Right kidney (tissue), 1 donor: Measurements from ENCODE around the gene TACC3.

Source experiments
- DNase-seq: peaks from one replicate; pipeline ENCODE4 v3.0.0-alpha.2; 2016

The TACC3 gene

DNA sequence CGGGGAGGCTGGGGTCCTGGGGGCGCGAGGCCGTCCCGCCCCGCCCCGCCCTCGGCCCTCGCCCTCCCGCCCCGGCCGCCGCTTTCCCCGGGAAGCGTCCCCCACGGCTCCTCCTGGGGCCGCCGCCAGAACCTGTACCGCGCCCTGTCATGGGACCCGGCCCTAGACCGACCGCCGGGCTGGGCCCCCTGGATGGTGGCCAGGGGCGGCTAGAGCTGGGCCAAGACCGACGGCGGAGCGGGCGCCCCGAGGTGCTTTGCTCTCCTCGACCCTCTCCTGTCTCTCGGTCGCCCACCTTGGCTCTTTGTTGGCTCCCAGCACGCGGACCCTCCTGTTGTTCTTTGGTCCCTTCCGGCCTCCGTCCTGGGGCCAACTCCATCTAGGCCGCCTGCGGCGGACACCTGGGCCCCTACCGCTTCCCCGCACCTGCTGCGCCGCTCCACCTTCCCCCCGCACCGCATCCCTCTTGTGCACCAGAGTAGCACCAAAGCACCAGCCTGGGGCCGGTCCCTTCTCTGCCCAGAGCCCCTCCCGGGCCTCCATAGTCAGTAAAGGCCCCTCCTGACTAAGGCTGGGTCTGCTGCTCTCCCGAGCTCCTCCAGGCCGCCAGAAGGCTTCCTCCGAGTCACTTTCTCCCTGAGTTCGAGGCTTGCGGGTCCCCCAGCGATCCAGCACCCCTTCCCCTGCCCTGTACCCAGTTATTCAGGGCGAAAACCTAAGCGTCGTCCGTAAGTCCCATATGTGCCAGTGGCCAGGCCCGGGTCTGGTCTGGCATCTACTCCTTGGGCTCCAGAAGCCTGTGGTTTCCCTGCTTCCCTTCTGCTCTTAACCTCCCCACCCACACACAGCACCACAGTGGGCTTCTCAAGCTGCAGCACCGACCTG lies 587 bp downstream of the TACC3 start:
- peak; percentile 26 for DNase-seq

DNA sequence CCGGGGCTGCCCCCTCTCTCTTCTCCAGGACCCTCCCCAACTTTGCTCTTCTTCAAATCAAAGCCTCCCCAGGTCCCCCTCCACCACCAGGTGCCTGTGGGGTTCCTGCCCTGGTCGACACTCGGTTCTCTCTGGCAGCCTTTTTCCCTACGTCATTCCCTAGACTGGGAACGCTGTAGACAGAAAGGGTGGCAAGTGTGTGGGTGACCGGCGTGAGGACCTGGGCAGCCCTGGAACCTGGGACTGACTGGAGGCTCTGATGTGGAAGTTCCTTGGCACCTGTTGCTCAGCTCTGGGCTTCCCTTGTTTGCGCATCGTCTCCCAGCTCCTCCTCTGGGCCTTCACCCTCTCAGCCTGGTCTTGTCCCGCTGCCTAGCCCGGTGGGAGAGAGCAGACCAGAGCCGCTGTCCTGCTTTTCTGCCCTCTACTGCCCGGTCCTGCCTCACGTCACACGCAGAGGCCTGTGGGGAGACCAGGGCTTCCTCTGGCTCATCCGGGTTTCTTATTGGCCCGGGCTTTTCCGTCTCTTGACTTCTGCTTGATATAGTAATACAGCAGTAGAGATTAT lies 1.3 kb downstream of the TACC3 start:
- DNase-seq, result no peak

DNA sequence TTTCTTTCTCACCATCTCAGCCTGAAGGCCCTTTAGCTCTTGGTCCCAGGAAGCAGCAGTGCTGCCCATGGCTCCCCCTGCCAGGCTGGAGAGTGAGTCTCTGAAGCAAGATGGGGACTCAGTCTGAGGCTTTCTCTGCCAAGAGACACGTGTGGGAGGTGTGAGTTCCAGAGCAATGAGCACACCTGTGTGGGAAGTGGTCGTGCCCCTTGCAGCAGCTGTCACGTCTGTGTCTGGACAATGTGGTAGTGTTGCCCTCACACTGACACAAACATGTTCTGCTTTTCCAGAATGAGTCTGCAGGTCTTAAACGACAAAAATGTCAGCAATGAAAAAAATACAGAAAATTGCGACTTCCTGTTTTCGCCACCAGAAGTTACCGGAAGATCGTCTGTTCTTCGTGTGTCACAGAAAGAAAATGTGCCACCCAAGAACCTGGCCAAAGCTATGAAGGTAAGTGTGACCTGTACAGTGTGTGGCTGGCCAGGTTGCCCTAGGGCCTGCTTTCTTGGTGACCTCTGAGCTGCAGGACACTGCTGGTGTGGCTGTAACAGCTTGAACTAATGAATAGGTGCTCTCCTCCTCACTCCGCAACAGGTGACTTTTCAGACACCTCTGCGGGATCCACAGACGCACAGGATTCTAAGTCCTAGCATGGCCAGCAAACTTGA lies 1.9 kb downstream of the TACC3 start:
- DNase-seq, result no peak

DNA sequence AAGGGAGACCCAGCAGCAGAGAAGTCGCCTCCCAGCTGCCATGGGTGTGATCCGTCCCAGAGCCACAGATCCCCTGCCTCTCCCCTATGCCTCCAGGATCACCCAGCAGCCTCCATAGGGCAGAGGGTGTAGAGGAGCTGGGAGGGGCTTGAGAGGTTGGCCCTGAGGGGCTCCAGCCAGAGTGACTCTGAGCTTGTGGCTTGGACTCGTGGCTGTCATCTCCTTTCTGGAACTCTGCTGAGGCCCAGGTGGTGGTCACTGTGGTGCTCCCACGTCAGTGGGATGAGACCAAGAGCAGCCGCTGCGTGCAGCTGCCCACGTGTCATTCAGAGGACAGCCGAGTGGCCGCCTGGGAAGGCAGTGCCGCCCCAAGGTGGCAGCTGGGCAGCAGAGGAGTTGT lies 4.2 kb downstream of the TACC3 start:
- DNase-seq, result no peak

DNA sequence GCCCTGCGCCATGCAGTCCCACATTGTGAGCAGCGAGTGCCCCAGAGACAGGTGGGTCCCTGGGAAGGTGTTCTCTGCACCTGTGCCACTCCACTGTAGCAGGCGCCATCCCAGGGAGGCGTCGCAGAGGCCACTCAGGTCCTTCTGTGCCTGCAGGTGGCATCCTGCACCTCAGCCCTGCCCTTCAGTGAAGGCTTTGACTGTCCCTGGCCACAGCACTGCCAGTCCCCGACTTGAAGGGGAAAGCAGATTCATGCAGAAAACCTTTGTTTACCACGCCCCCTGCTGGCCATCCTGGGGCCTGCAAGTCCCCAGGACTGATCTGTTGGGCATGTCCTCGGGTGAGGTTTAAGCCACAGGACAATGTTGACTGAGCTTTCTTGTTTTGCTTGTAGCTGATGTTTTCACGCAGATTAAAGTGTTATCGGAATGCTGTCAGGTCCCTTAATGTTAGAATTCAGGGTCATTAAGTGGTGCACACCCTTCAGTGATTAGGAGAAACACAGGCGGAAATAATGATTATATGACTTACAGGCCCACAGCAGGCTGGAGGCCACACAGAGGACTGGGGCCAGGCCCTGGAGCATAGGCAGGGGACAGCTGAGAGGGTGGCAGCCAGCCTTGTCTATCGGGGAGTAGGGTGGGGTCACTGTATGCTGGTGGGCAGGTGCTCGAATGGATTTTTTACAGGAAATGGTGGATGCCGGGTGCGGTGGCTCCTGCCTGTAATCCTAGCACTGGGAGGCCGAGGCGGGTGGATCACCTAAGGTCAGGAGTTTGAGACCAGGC lies 5.0 kb downstream of the TACC3 start:
- peak; percentile 61 for DNase-seq

DNA sequence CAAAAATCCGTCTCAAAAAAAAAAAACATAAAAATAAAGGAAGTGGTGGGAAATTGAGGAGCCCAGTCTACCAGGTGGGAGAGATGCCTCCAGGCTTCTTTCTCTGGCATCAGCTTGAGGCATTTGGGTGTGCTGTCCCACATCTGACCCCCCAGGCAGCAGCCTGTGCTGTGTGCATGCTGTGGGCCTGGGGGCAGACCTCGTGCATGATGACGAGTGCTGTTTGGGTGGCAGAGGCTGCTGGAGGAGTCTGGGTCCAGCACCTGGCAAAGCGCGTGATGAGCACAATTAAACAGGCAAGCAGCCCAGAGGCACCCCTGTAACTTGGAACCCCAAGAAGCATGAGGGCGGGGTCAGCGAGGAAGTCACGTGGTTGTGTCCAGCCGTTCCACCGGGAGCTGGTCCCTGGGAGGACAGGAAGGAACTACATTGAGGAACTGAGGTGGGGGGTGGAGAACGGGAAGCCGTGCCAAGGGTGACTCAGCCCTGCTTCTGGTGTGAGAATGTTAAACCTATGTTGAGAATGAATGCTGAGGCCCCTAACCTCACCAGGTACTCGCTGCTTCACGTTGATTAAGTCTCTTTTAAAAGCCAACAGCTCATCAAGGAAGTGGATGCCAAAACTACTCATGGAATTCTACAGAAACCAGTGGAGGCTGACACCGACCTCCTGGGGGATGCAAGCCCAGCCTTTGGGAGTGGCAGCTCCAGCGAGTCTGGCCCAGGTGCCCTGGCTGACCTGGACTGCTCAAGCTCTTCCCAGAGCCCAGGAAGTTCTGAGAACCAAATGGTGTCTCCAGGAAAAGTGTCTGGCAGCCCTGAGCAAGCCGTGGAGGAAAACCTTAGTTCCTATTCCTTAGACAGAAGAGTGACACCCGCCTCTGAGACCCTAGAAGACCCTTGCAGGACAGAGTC lies 6.1 kb downstream of the TACC3 start:
- no peak for DNase-seq

DNA sequence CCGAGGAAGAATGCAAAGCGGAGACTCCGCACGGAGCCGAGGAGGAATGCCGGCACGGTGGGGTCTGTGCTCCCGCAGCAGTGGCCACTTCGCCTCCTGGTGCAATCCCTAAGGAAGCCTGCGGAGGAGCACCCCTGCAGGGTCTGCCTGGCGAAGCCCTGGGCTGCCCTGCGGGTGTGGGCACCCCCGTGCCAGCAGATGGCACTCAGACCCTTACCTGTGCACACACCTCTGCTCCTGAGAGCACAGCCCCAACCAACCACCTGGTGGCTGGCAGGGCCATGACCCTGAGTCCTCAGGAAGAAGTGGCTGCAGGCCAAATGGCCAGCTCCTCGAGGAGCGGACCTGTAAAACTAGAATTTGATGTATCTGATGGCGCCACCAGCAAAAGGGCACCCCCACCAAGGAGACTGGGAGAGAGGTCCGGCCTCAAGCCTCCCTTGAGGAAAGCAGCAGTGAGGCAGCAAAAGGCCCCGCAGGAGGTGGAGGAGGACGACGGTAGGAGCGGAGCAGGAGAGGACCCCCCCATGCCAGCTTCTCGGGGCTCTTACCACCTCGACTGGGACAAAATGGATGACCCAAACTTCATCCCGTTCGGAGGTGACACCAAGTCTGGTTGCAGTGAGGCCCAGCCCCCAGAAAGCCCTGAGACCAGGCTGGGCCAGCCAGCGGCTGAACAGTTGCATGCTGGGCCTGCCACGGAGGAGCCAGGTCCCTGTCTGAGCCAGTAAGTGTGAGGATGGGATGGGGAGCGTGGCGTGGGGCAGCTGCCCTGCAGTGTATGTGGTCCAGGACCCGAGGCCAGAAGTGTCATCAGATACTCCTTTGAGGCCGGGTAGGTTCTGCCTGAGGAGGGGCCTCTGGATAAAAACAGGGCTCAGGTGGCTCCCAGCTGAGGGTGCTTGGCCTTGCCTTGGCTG lies 7.0 kb downstream of the TACC3 start:
- no peak for DNase-seq

DNA sequence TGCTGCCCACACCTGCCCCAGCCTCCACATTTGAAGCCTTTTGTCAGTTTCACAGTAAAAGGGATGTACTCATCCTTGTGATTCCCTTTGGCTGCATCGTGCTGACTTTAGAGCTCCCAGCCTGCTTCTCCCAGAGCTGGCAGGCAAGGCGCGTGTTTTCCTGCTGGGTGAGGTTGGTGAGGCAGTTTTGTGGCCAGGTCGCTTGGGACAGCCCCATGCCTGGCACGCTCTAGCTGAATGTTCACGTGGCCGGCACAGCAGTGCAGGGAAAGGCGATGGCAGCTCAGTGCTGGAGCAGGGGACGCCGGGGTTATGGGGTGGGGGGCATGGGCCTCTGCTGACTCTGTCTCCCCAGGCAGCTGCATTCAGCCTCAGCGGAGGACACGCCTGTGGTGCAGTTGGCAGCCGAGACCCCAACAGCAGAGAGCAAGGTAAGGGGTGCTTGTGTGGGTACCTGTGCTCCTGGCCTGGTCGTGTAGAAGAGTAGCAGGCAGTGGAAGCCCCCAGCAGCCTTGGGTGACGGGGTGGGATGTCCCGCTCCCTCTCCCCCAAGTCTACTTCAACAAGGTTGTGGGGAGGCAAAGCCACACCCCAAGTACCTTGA lies 9.3 kb downstream of the TACC3 start:
- no peak for DNase-seq

DNA sequence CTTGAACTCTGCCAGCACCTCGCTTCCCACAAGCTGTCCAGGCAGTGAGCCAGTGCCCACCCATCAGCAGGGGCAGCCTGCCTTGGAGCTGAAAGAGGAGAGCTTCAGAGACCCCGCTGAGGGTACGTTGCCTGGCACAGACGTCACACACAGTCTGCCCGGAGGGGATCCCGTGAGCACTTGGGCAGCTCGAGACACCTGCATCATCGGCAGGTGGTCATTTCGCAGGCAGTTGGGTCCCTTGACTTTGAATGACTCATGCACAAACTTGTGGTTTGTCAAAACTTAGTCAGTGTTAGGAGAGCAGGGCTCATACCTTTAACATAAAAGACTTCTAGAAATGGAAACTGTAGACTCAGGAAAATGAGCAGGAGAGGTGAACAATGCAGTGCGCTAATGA lies 9.9 kb downstream of the TACC3 start:
- no peak for DNase-seq

DNA sequence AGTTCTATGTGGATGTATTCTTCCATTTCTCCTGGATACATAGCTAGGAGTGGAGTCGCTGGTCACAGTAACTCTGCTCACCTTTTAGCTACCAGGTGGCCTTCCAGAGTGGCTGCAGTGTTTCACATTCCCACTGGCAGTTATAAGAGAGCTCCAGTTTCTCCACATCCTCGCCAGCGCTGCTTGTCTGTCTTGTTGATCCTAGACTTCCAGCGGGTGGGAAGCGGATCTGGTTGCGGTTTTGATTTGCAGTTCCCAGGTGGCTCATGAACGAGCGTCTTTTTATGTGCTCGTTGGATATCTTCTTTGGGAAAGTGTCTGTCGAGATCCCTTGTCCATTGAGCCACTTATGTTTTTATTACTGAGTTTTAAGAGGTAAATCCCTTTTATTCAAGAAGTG lies 11.6 kb downstream of the TACC3 start:
- DNase-seq, result no peak

DNA sequence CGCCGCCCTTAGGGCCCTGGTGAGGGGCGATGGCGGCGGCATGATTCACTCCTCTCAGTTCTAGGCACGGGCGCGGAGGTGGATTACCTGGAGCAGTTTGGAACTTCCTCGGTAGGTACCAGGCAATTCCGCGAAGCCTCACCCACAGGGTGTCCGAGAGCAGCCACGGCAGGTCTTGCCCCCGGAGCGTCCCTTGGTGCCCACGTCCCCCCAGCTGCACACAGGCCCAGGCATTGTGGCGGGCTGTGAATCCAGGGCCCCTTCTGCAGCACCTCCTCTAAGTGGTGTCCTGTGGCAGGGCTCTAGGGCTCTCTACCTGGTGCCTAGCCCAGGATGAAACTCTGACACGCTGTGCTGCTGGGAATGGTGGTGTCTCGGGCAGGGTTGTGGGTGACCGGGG lies 13.9 kb downstream of the TACC3 start:
- DNase-seq, result no peak

DNA sequence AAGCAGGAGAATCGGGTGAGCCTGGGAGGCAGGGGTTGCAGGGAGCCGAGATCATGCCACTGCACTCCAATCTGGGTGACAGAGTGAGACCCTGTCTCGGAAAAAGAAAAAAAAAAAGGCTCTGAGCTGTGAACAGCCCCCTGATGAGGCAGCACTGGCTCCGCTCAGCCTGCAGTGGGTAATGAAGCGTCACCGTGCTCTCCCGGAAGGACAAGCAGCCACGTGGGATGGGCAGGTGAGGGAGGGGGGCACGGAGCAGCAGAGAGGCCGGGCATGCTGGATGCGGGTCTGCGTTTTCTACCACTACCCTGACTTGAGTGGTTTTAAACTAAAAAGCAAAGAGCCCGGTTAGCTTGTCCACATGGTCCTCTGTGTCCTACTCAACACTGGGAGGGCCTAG lies 15.5 kb downstream of the TACC3 start:
- no peak for DNase-seq

DNA sequence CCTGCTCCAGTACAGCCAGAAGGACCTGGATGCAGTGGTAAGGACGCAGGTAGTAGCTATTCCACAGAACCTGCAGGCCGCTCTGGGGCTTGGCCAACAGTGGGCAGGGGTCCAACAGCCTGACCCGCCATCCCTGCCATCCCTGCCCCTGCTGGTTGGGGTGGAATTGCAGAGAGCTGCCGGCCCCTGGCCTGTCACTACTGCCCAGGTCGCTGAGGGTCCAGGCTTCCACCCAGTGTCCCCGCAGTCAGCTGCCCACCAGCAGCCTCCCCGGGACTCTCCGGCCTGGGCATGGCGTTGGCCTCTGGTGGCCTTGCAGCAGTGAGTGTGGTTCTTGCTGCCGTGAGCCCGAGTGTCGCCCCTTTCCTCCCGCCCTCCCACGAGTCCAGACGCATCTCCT lies 16.3 kb downstream of the TACC3 start:
- DNase-seq, result no peak

DNA sequence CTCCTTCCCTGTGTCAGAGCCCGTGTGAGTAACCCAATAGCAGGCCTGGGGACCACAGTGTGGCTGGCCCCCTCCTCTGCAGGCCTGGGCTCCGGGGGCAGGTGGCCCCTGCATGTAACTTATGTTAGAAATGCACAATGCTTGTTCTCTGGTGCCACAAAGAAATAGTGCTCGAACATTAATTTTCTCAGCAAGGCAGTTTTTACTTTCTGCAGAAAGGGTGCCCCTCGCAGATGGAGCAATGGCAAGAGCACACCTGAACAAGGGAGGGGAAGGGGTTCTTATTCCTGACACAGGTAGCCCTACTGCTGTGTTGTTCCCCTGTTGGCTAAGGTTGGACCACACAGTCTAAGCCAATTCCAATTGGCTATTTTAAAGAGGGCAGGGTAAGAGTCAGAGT lies 17.1 kb downstream of the TACC3 start:
- DNase-seq, result no peak

DNA sequence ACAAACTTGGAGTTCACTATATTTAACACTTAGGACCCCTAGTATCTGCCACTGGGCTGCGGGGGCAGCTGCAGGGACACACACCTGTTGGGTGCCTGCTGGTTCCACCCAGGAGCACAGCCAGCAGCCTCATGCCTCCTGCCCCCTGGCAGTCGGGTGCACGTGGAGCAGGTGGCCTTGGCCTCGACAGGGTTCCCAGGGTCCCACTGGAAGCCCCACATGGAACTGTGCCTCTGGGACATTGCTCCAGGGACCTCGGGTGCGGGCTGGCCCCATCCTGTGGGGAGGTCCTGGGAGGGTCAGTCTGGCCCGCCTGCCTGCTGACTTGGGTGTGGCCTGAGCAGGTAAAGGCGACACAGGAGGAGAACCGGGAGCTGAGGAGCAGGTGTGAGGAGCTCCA lies 18.0 kb downstream of the TACC3 start:
- no peak for DNase-seq

DNA sequence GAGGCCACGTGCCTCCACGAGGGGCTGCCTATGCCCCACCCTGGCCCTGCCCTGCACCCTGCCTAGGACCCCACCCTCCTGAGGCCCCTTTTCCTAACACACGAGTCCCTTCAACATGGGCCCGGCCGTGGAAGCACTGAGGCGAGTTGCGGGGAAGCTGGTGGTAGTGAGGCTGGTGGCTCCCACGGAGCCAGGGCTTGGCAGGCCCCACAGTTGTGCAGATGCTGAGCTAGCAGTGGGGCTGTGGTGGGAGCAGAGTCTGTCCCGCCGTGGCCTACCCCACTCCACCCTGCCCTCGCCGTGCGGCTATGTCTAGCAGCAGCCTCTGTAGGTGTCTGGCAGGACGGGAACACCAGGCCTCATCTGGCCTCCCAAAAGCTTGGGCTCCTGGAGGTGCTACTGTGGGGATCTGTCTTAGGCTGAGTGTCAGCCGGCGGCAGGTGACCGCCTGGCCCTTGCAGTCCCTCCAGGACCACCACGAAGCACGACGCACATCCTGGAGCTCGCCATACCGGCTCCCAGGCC lies 18.8 kb downstream of the TACC3 start:
- no peak for DNase-seq

DNA sequence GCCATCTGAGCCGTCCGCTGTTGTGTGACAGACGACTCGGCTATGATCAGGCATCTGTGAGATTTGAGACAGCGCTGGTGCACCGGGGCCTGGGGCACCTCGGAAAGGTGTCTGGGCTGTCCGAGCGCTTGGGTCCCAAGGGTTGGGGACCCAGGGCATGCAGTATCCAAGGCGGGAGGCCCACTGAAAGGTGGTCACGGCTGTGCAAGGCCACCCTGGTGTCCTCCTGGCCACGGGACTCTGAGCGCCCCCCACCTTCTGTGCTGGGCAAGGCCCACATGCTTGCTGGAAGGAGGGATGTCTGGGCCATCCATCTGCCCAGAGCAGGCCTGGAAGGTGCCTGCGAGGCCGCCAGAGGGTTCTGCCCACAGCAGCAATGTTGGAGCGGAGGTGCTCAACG lies 19.9 kb downstream of the TACC3 start:
- DNase-seq, result no peak

DNA sequence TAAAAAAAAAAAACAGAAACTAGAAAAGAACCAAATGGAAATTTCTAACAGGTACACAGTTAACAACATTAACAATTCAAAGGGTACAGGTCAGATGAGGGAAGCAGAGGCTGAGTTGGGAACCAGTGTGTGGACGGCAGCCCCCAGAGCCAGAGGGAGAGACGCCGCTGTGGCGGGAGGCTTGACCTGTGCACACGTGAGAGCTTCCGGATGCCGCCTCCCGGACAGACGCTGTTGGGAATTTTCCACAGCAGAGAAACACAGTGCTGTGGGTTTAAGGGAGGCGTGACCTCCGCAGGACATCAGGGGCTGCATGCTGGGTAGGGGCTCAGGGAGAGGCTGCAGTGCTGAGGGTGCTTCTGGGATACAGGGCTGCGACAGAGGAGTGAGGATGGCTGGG lies 22.2 kb downstream of the TACC3 start:
- DNase-seq, result no peak

DNA sequence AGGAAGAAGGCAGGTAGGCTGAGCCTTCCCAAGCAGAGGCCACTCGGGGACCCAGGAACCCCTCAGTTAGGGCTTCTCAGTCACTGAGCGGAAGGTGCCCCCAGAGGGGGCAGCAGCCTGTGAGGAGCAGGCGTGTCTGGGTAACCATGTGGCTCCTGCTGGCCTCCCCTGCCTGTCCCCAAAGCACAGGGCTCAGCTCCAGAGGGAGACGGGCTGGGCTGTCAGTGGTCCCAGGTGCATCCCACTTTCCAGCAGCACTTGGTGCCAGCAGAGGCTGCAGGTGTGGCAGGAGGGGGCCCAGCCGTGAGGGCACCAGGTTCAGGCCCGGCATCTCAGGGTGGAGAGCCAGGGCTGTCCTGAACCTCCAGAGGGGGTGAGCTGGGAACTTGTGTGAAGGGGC lies 22.7 kb downstream of the TACC3 start:
- DNase-seq, result no peak

DNA sequence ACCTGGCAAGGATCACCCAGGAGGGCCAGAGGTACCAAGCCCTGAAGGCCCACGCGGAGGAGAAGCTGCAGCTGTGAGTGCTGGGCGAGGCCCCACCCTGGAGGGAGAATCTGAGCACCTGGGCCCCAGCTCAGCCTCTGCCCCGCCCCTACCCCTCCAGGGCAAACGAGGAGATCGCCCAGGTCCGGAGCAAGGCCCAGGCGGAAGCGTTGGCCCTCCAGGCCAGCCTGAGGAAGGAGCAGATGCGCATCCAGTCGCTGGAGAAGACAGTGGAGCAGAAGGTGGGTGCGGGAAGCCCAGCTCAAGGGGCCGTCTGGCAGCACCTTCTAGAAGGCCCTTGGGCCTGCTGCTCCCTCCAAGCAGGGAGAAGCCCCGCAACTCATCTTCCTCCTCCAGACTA lies 23.2 kb downstream of the TACC3 start:
- DNase-seq, result no peak
